ENCODE measurements around the gene PCED1B.
"Not testable (repeated sequence)": the region's sequence is repeated elsewhere in the genome, so short reads cannot be mapped to it uniquely, and the experiment has no call there.

PCED1B gene

DNA sequence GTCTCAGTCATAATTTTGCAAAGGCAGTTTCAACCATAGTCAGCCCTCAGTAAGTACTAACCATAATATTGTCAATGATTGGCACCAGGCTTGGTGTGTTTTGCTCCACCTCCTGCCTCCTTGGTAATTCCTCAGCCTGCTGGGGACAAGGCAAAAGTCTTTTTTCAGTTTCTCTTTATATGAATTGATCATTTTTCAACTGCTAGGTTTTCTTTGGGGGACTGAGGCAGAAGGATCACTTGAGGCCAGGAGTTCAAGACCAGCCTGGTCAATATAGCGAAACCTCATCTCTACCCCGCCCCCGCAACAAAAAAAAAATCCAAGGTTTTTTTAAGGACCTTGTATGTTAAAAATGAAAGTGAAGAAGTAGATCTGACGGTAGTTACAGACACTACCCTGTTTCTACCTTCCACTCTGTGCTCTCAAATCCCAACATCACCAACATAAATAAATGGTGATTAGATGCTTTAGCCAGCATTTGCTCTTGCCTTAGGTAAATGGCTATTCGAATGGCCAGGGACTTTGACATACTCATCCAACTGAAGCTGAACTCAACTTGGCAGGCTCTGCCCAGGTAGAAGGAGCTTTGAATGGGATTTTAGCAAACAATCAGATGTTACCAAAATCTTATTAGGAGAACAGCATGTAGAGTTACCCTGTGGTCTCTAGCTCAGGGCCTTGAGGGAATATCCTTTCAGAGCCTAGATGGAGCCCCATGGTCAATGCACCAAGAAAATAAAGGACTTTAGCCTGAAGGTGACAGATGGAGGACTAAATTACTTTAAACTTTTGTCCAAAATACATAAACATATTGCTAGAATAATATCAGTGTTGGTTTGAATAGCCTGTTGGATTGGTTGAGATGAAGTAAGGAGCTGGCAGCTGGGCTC is 127.3 kb downstream of the PCED1B start:
- DNase-seq (ENCODE audit: low read depth in 2 of 2), result no peak

DNA sequence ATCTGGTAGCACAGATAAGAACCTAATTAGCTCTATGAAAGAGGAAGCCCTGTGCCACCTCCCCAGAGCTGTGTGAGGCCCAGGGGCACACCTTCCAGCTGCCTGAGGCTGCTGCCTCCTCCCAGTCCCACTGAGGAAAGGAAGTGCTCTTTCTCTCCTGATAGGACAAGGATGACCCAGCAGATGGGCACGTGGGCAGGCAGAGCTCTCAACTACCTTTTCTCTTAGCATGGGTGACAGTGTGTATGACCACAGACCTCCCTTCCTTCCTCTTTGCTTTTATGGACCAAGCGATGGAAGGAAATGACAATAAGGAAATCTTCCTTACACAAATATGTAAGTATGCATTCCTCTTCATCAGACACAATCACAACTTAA is 127.9 kb downstream of the PCED1B start:
- DNase-seq (ENCODE audit: low read depth in 2 of 2), result no peak

DNA sequence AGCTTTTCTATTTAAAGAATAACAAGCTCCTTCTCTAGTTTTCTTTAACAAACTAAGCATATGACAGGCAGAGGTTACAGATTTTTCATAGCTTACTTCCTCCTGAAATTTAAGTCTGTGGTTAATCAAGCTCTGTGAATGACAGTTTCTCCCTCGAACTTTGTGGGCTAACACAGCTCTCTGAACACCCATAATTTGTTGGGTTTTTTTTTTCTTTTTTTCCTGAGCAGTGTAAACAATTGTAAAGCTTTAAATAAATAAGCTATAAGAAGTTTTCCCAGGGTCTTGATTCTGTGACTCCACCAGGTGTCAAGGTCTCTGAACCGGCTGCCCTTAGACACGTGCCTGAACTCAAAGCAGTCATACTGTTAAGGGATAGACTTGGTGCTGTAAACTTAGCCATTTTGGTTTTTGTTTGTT is 128.4 kb downstream of the PCED1B start:
- no peak for DNase-seq (ENCODE audit: low read depth in 2 of 2)

DNA sequence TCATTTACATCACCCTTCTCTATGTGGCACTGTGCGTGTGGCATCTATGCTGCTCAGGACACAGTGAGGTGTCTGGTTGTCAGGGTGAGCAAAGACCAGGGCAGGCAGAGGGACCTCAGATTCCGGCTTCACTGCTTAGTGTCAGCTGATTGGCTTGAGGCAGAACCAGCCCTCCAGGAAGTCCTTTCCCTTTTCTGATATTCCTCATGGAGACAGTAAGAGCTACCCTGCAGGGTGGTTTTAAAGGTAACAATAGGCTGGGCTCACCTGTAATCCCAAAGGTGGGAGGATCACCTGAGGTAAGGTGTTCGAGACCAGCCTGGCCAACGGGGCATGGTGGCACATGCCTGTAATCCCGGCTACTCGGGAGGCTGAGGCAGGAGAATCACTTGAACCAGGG is 129.6 kb downstream of the PCED1B start:
- no peak for DNase-seq (ENCODE audit: low read depth in 2 of 2)

DNA sequence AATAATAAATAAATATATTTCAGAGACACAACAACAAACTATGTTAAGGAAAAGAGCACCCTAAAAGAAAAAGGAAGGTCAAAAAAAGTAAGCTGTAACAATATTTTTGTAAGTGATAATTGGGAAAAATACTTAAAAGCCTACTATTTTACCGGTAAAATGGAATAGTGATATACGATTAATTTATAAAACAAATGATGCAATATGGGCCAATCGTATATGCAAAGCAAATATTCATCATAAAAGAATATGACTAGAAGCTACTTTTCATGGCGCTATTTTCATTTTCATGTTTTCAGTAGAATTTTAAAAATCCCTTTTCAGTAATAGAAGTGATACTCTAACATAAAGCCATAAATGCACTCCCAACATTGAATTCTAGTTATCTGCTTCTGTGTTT is 131.4 kb downstream of the PCED1B start:
- no peak for DNase-seq (ENCODE audit: low read depth in 2 of 2)

DNA sequence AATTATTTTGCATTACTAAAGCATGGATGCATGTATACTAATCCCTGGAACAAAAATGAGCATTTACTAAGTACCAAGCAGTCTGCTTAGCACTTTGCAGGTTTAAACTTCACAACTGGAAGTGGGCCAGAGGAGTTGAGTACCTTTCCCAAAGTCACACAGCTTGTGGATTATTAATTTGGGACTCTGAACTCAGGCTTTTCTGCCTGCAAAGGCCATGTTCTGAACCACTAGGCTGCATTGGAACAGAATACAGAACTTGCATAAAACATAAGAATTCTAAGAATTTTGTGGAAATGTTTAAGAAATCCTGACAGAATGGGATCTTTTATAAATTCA is 133.2 kb downstream of the PCED1B start:
- DNase-seq (ENCODE audit: low read depth in 2 of 2), result no peak

DNA sequence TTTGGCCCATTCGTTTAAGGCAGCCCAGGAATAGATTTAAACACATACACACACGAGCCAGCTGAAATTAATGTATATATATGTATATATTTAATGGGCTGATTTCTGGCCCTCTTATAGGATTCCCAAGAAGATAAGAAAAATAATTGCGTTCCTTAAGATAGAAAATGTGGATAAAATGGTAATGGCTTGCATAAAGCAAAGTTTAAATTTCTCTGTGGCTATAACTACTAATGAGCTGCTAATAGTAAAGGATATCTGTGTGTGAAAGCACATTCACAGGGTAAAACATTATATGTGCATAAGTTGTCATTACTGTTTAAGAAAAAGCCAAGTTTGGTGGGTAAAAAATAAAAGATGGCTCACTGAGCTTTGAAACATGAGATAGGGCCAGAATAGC is 134.0 kb downstream of the PCED1B start:
- DNase-seq (ENCODE audit: low read depth in 2 of 2), result no peak

DNA sequence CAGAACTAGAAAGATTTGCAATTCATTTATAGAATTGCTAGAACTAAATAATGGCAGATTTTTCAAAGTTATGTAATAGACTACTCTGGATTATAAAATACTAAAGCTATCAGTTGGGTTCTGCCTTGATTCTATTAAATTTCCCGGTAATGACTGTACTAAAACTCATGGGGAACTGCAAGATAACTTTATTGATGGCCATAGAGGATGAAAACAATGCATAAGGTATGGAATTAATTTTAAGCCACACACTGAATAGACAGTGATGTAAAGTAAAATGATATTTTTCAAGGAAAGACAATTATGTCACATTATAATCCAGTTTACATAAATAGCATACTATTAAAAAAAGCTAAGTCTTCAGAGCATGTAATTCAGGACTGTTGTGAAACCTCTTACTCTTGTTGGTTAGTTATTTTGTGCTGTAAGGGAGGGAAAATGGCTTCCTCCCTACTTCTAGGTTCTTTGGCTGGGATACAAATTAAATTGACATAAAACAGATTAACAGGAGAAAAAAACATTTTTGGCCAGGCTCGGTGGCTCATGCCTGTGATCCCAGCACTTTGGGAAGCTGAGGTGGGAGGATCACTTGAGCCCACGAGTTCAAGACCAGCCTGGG is 134.7 kb downstream of the PCED1B start:
- DNase-seq (ENCODE audit: low read depth in 2 of 2), result no peak

DNA sequence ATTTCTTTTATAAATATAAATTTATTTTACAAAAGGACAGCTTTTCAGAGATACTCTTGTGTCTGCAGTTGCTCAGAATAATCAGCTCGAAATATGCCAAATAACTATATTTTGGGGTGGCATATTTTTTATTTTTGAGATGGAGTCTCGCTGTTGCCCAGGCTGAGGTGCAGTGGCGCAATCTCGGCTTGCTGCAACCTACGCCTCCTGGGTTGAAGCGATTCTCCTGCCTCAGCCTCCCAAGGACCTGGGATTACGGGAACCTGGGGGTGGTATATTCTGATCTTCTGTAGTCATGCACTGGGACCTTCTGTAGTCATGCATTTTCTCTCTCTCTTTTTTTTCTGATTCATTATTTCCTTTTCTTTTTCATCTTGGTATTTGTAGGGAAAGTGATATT is 135.3 kb downstream of the PCED1B start:
- DNase-seq (ENCODE audit: low read depth in 2 of 2), result peak in 1 of 2 donors; percentile 65

DNA sequence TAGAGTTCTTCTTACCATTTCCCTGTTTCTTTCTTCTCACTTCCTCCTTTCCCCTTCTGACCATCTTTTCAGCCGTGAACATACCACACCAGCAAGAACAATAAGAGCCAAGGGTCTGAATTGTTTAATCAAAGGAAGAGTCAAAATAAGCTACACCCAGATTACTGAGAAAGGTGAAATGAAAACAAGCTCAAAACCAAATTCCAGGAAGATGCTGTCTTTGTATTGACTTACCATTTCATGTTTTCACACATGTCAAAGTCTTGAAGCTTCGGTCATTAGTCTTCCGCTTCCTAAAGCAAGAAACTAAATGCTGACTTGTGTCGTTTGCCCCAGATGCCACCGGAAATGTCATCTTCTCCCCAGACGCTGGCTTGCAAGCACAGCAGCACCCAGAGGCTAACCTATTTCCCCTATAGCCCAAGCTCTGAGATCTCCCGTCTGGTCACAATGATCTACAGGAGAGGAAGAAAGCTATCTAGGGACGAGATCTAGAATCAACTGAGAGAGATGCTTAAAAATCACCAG is 136.8 kb downstream of the PCED1B start:
- peak; percentile 55 for DNase-seq (ENCODE audit: low read depth in 2 of 2)

DNA sequence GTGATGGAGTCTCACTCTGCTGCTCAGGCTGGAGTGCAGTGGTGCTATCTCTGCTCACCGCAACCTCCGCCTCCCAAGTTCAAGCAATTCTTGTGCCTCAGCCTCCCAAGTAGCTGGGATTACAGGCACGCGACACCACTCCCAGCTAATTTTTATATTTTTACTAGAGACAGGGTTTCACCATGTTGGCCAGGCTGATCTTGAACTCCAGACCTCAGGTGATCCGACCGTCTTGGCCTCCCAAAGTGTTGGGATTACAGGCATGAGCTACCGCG is 138.1 kb downstream of the PCED1B start:
- not testable (repeated sequence) for DNase-seq (ENCODE audit: low read depth in 2 of 2)

DNA sequence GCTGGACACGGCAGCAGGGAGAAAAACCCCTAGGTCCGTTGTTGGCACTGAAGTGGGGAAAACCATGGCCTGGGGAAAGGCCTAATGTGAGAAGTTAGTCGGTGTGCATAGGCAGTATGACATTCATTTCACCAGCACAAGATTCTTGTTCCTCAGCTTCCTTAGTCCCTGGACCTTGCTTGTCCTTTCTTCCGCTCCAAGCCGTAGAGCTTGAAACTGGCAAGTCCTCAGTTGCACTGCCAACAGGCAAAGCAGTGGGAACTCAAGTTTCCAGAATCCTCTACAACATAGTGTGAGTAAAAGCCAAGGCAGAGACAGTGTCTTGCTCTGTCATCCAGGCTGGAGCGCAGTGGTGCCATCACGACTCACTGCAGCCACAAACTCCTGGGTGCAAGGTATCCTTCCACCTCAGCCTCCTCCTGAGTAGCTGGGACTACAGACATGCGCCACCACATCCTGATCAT is 138.8 kb downstream of the PCED1B start:
- peak in 1 of 2 donors; percentile 50 for DNase-seq (ENCODE audit: low read depth in 2 of 2)

DNA sequence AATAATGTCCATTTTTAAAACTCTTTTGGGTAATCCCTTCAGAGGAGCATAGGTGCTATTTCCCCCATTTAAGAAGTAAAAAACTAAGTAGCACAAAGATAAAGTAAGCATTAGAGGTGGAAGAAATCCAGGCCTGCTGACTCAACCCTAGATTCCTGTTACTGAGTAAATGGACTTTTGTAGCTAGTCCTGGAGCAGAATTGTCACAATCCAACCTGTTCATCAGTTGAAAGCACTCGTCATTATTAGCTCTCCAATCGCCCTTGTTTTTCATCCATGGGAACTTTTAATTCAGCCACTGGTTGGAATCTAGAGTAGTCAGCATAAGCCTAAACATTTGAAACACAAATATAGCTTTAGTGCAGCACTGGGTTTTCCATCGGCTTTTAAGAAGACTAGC is 139.8 kb downstream of the PCED1B start:
- DNase-seq (ENCODE audit: low read depth in 2 of 2), result no peak

DNA sequence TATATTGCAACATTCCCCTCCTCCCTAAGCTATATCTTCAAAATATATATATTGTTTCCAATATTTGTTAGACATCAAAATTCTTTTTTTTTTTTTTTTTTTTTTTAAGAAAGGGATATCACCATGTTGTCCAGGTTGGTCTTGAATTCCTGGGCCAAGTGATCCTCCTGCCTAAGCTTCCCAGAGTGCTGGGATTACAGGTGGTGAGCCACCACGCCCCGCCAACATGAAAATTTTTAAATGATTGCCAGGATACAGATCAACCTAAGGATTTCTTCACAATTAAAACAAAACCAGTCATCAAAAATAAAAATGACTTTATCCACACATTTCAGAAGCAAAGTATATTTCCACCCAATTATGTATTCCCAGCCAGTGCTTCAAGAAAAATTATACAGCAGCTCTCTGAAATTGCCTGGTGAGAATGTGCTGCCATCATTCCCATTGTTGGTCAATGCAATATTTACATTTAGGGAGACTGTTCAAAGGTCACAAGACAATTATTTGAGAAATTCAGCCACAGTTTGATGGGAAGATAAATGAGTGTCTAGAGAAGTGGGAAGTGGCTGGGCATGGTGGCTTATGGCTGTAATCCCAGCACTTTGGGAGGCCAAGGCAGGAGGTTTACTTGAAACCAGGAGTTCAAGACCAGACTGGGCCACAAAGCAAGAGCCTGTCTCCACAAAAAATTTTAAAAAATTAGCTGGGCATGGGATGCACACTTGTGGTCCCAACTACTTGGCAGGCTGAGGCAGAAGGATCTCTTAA is 142.0 kb downstream of the PCED1B start:
- no peak for DNase-seq (ENCODE audit: low read depth in 2 of 2)

DNA sequence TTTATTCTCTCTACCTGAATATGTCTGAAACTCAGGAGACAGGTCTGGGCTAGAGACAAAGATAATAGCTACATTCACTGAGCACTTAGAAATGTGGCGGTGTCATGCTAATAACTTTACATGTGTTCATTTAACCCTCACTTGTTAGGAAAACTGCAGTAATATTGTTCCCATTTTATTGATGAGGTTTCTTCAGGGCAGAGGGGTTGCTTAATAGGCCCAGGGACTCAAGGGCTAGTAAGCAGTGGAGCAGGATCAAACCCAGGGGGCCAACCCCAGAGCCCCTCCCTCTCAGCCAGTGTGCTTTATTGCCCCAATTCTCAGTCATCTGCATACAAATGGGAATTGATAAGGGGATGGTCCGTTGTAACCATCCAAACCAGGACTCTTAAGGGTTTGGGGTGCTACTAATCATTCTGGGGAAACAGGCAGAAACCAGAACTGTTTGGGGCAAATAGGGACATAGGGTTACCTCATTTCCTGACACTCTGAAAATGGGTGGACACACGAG is 143.2 kb downstream of the PCED1B start:
- DNase-seq (ENCODE audit: low read depth in 2 of 2), result no peak

DNA sequence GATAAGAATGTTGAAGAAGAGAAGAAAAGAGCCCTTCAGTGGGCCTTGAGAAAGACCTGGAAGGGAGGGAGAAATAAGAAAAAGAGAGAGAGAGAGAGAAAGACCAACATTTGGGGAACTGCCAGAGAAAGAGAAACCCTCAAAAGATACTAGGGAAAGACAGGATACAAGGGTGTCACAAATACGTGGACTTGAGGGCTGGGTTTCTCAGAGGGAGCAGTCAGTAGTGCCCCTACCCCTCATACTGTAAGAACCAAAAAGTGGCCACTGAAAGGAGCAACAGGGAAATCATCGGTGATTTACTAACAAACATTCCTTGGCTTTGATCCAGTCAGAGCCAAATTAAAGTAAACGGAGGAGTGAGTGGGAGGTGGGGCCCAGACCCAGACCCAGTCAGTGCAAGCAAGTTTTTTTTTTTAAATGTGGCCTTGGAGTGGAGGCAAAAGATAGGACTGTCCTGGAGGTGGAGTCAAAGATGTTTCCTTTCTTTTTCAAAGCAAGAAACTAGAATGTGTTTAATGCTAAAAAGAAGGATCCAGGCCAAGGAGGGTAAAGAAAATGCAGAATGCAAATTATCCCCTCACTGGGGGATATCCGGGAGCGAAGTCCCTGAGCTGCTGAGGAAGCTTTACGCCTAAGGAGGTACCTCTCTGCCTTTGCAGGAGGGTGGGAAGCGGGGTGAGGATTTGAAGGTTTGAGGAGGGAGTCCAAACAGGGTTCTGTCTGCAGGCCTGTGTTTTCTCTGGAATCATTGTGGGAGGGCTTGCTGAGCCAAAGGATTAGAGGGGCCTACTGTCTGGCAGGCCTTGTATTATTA is 143.8 kb downstream of the PCED1B start:
- no peak for DNase-seq (ENCODE audit: low read depth in 2 of 2)

DNA sequence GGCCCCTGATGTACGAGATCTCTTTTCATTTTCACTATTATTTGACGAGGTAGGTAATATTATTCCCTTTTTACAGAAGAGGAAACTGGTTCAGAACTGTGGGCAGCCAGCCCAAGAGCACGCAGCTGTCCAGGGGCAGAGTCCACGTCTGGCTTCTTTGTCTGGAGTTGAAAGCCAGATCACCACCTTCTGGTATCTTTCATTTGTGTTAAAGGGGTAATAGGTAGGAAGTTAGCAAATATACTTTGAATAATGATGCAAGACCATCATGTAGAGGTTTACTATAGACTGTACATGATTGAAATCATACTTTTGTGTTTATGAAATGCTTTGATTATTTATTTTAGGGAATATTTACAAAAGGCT is 144.4 kb downstream of the PCED1B start:
- no peak for DNase-seq (ENCODE audit: low read depth in 2 of 2)

DNA sequence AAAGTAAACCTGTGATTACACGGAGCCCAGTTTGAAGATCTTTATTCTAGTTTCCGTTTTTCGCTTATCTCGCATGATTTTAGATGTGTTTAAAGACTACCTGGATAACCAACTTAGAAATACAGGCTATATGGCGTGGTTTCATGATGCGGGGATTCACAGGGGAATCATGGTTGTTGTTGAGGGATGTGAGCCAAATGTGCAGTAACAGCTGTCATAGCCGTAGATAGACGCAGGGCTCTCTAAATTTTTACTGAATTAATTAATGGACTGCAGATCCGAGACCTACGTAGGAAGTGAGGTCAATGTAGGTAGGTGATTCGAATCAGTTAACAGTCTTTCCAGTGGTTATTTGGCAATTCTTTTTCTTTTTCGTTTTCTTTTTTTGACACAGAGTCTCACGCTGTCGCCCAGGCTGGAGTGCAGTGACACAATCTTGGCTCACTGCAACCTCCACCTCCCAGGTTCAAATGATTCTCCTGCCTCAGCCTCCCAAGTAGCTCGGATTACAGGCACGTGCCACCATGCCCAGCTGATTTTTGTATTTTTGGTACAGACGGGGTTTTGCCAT is 145.2 kb downstream of the PCED1B start:
- no peak for DNase-seq (ENCODE audit: low read depth in 2 of 2)

DNA sequence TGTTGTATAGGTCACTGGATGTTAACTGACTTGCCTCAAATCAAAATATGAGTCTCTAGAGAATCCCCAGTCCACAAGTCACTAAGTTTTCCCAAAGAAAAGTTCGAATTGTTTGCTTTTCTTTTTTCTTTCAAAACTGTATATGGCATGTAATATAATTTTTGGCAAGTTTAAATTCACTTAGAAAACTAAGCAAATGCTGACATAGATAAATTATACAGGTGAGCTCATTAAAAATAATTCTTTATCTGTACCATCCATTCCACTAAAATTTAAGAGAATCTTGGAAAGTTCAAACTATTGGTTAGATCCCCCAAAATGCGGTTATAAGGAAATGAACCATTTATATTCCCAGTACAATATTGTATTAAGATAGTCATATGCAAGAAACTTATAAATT is 145.9 kb downstream of the PCED1B start:
- DNase-seq (ENCODE audit: low read depth in 2 of 2), result no peak

DNA sequence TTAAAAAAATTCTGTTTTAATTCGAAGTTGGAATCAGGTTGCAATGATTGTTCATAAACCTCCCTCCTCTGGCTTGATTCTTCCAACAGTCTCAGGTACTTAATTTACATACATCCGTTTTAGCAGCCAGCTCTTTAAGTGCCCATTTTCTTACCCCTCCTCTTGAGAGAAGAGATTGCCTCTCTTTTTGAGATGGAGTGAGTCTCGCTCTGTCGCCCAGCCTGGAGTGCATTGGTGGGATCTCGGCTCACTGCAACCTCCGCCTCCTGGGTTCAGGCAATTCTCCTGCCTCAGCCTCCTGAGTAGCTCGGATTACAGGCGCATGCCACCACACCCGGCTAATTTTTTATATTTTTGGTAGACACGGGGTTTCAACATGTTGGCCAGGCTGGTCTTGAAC is 146.8 kb downstream of the PCED1B start:
- no peak for DNase-seq (ENCODE audit: low read depth in 2 of 2)

DNA sequence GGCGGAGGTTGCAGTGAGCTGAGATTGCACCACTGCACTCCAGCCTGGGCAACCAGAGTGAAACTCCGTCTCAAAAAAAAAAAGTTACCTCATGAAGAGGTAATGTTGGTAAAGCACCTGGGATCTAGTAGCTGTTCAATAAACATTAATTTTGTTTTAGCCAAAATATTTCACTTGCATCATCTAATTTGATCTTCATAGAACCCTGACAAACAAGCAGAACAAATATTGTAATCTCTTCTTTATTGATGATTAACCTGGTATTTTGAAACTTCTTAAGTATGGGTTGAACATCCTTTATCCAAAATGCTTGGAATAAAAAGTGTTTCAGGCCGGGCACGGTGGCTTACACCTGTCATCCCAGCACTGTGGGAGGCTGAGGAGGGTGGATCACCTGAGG is 149.4 kb downstream of the PCED1B start:
- no peak for DNase-seq (ENCODE audit: low read depth in 2 of 2)
